GM18511 (cell line): ENCODE measurements around the gene KCNC3.

ENCODE experiments used
- ATAC-seq: cut with Tn5 transposase; IDR thresholded peaks from one replicate; pipeline ENCODE4 v1.9.1; 2021; ENCODE audit warnings: mild to moderate bottlenecking, moderate library complexity; ENCODE audit not compliant: unreplicated experiment

KCNC3 gene

GRCh38 chr19:50280074-50280473 is 49.1 kb downstream of the KCNC3 start:
- ATAC-seq = no peak

- no peak for ATAC-seq
Measured at GRCh38 chr19:50277966-50278580, 51.1 kb downstream of the KCNC3 start.

GRCh38 chr19:50276370-50277063 is 52.7 kb downstream of the KCNC3 start:
- ATAC-seq = no peak

GRCh38 chr19:50275577-50276368 is 53.4 kb downstream of the KCNC3 start:
- no peak for ATAC-seq

GRCh38 chr19:50273821-50274220 is 55.4 kb downstream of the KCNC3 start:
- ATAC-seq = no peak

GRCh38 chr19:50272263-50272897 is 56.8 kb downstream of the KCNC3 start:
- ATAC-seq = no peak

GRCh38 chr19:50269653-50270052 is 59.5 kb downstream of the KCNC3 start:
- ATAC-seq = no peak

GRCh38 chr19:50268501-50268900 is 60.7 kb downstream of the KCNC3 start:
- no peak for ATAC-seq

GRCh38 chr19:50268041-50268440 is 61.1 kb downstream of the KCNC3 start:
- ATAC-seq = no peak

- no peak for ATAC-seq
Measured at GRCh38 chr19:50266896-50267295, 62.3 kb downstream of the KCNC3 start.

GRCh38 chr19:50266041-50266440 is 63.1 kb downstream of the KCNC3 start:
- no peak for ATAC-seq

- ATAC-seq = no peak
Measured at GRCh38 chr19:50264483-50265186, 64.5 kb downstream of the KCNC3 start.

- no peak for ATAC-seq
Measured at GRCh38 chr19:50263176-50263575, 66.0 kb downstream of the KCNC3 start.
